ENCODE data around the gene HS2ST1.

DNA sequence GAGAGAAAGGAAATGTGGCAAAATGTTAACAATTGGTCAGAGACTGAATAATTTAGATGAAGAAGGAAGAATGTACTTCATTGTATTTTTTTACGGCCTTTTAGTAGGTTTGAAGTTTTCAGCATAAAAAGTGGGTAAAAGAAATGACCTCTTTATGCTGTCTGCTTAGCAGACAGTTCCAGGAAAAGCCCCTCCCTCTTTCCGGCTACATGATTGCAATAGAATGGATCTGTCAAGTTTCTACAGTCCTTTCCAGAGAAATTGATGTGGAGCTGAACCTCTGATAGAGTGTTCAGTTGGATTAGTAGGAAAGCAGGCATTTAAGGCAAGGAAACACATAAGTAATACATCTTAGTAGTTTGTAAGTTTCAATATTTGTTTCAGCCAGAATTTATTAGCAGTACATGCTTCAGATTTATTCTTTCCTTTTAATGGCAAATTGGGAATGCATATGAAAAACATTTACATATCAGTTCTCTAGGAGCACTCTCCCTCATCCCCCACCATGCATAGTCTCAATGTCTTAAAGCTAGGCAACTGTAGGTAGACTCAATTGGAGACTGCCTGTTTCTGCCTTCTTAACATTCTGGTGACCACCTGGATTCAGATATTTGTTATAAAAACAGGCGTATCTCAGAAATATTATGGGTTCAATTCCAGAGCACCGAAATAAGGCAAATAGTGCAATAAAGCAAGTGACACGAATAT lies 36.4 kb downstream of the HS2ST1 start:
- TF ChIP-seq, protein P1, sequence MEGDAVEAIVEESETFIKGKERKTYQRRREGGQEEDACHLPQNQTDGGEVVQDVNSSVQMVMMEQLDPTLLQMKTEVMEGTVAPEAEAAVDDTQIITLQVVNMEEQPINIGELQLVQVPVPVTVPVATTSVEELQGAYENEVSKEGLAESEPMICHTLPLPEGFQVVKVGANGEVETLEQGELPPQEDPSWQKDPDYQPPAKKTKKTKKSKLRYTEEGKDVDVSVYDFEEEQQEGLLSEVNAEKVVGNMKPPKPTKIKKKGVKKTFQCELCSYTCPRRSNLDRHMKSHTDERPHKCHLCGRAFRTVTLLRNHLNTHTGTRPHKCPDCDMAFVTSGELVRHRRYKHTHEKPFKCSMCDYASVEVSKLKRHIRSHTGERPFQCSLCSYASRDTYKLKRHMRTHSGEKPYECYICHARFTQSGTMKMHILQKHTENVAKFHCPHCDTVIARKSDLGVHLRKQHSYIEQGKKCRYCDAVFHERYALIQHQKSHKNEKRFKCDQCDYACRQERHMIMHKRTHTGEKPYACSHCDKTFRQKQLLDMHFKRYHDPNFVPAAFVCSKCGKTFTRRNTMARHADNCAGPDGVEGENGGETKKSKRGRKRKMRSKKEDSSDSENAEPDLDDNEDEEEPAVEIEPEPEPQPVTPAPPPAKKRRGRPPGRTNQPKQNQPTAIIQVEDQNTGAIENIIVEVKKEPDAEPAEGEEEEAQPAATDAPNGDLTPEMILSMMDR (conservative IDR thresholded peaks at IDR 0.05 in 1 of 2, IDR thresholded peaks at IDR 0.05 in 1 of 2; ENCODE audit: low read depth in 1 of 2, low read length in 2 of 2): no peak
- TF ChIP-seq EZH2 (IDR thresholded peaks at IDR 0.05; ENCODE audit: low read length, missing control alignments): no peak
